ENCODE measurements around the gene FBXO8.

GRCh38 chr4:174260099-174260498 lies 23.4 kb downstream of the FBXO8 start:
- TF ChIP-seq, protein P1, sequence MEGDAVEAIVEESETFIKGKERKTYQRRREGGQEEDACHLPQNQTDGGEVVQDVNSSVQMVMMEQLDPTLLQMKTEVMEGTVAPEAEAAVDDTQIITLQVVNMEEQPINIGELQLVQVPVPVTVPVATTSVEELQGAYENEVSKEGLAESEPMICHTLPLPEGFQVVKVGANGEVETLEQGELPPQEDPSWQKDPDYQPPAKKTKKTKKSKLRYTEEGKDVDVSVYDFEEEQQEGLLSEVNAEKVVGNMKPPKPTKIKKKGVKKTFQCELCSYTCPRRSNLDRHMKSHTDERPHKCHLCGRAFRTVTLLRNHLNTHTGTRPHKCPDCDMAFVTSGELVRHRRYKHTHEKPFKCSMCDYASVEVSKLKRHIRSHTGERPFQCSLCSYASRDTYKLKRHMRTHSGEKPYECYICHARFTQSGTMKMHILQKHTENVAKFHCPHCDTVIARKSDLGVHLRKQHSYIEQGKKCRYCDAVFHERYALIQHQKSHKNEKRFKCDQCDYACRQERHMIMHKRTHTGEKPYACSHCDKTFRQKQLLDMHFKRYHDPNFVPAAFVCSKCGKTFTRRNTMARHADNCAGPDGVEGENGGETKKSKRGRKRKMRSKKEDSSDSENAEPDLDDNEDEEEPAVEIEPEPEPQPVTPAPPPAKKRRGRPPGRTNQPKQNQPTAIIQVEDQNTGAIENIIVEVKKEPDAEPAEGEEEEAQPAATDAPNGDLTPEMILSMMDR (conservative IDR thresholded peaks at IDR 0.05; ENCODE audit: low read length): no peak
- TF ChIP-seq EZH2phosphoT487 (IDR thresholded peaks at IDR 0.05; ENCODE audit: borderline replicate concordance, low read depth, low read length): no peak

All from OCI-LY7 (cell line).